H1 (cell line): Measurements from ENCODE around the gene MAFG. TPM values are rescaled to one million over a fixed set of nuclear protein-coding genes. Genes with fewer than 3 reads are reported as not detected.

Source experiments
- CTCF ChIA-PET: fragments of 300-600 bp; sonication (Branson Sonifier 250); formaldehyde crosslinking; loops from one replicate; lab custom pipeline; 2021; ENCODE audit not compliant: partially characterized antibody; lab: Charles Lee
- POLR2A ChIA-PET: fragments of 300-600 bp; sonication (Branson Sonifier 250); formaldehyde crosslinking; loops from one replicate; lab custom pipeline; 2021; ENCODE audit warnings: inconsistent platforms; ENCODE audit not compliant: partially characterized antibody; lab: Charles Lee
- DNase-seq, 2 experiments: peaks; one replicate each; pipeline versions ENCODE4 v3.0.0 to v3.0.0-alpha.2; 2010 to 2022; ENCODE audit warnings: low spot score in 2 of 2, low read depth in 1 of 2, mixed read lengths in 1 of 2
- FAIRE-seq: peaks from 2 replicates; lab custom pipeline; 2011; peaks lifted over from hg19 to GRCh38; lab: Jason Lieb, UNC
- H2AFZ ChIP-seq: 2 replicates; pipeline ENCODE4 v1.8.1; 2012; ENCODE audit warnings: low read length, inconsistent platforms
- H2AK5ac ChIP-seq: 2 replicates; pipeline ENCODE4 v1.6.1; 2013; ENCODE audit warnings: low read depth, low read length
- H2BK120ac ChIP-seq: replicated peaks from 2 replicates; pipeline ENCODE3; 2013; ENCODE audit warnings: low read depth, low read length, inconsistent platforms
- H2BK12ac ChIP-seq: 2 replicates; pipeline ENCODE4 v1.6.1; 2013; ENCODE audit warnings: low read depth, low read length
- H2BK15ac ChIP-seq: 2 replicates; pipeline ENCODE4 v1.6.1; 2013; ENCODE audit warnings: low read length
- H2BK20ac ChIP-seq: 2 replicates; pipeline ENCODE4 v1.6.1; 2013; ENCODE audit warnings: low read length
- H2BK5ac ChIP-seq: 2 replicates; pipeline ENCODE4 v1.6.1; 2013; ENCODE audit warnings: low read depth, low read length
- H3K14ac ChIP-seq: 2 replicates; pipeline ENCODE4 v1.6.1; 2013; ENCODE audit warnings: inconsistent platforms; ENCODE audit not compliant: insufficient read length
- H3K18ac ChIP-seq: 2 replicates; pipeline ENCODE4 v1.6.1; 2013; ENCODE audit warnings: low read length; ENCODE audit errors: extremely low read depth
- H3K23ac ChIP-seq: 2 replicates; pipeline ENCODE4 v1.6.1; 2013; ENCODE audit warnings: inconsistent platforms; ENCODE audit not compliant: insufficient read length
- H3K23me2 ChIP-seq: 2 replicates; pipeline ENCODE4 v1.6.1; 2013; ENCODE audit warnings: low read depth, low read length
- H3K27ac ChIP-seq: 2 replicates; pipeline ENCODE4 v1.6.1; 2011; ENCODE audit warnings: low read depth, low read length, inconsistent platforms
- H3K27me3 ChIP-seq, 4 experiments: replicated peaks in 1 of 4; 1 replicate in 1 of 4; 2 replicates in 3 of 4; pipeline versions ENCODE4 v1.6.1 to v1.8.1; 2011 to 2013; ENCODE audit warnings: low read length in 3 of 4, mild to moderate bottlenecking in 3 of 4, inconsistent platforms in 2 of 4, mixed read lengths in 2 of 4, moderate library complexity in 1 of 4; ENCODE audit not compliant: control insufficient read depth in 3 of 4, insufficient read depth in 3 of 4; ENCODE audit errors: extremely low read depth in 1 of 4
- H3K36me3 ChIP-seq, 4 experiments: 2 replicates each; pipeline versions ENCODE4 v1.6.1 to v1.8.1; 2011 to 2013; ENCODE audit warnings: mild to moderate bottlenecking in 4 of 4, low read length in 3 of 4, moderate library complexity in 2 of 4, control low read depth in 1 of 4, inconsistent platforms in 1 of 4; ENCODE audit not compliant: insufficient read depth in 4 of 4, control insufficient read depth in 2 of 4
- H3K4ac ChIP-seq: replicated peaks from 2 replicates; pipeline ENCODE3; 2013; ENCODE audit warnings: low read length, low read depth, mixed read lengths, inconsistent platforms; ENCODE audit not compliant: insufficient read length
- H3K4me1 ChIP-seq, 4 experiments: replicated peaks in 1 of 4; 1 replicate in 1 of 4; 2 replicates in 3 of 4; pipeline versions ENCODE4 v1.6.1 to v1.8.1; 2011 to 2013; ENCODE audit warnings: low read length in 3 of 4, inconsistent platforms in 2 of 4, mixed read lengths in 1 of 4; ENCODE audit not compliant: insufficient read depth in 4 of 4, control insufficient read depth in 3 of 4
- H3K4me2 ChIP-seq, 2 experiments: 2 replicates each; pipeline versions ENCODE4 v1.6.1 to v1.8.1; 2011 to 2013; ENCODE audit warnings: low read depth in 2 of 2, low read length in 2 of 2, control low read depth in 1 of 2, inconsistent platforms in 1 of 2, mild to moderate bottlenecking in 1 of 2; ENCODE audit not compliant: insufficient read depth in 1 of 2
- H3K4me3 ChIP-seq, 4 experiments: fragments of 200-600, 300-600 bp in 1 of 4; sonication (generic), shearing (Covaris generic), sonication (Bioruptor Twin) in 1 of 4; 2 replicates each; pipeline versions ENCODE4 v1.5.1 to v1.8.1; 2011 to 2016; ENCODE audit warnings: low read length in 4 of 4, low read depth in 3 of 4, control low read depth in 2 of 4, inconsistent platforms in 2 of 4, mild to moderate bottlenecking in 2 of 4, mixed read lengths in 1 of 4, moderate library complexity in 1 of 4; ENCODE audit not compliant: insufficient read depth in 2 of 4; ENCODE audit errors: extremely low read depth in 1 of 4
- H3K56ac ChIP-seq: replicated peaks from 2 replicates; pipeline ENCODE3; 2013; ENCODE audit warnings: low read depth, mild to moderate bottlenecking, mixed read lengths, low read length, inconsistent platforms; ENCODE audit not compliant: insufficient read length
- H3K79me1 ChIP-seq: 2 replicates; pipeline ENCODE4 v1.6.1; 2013; ENCODE audit warnings: low read depth, low read length, control low read depth
- H3K79me2 ChIP-seq, 2 experiments: 2 replicates each; pipeline versions ENCODE4 v1.6.1 to v1.8.1; 2012 to 2013; ENCODE audit warnings: low read length in 2 of 2, mild to moderate bottlenecking in 2 of 2, inconsistent platforms in 1 of 2; ENCODE audit not compliant: insufficient read depth in 2 of 2, control insufficient read depth in 1 of 2
- H3K9ac ChIP-seq, 4 experiments: replicated peaks in 1 of 4; 1 replicate in 1 of 4; 2 replicates in 3 of 4; pipeline versions ENCODE4 v1.6.1 to v1.8.1; 2011 to 2013; ENCODE audit warnings: low read depth in 3 of 4, low read length in 3 of 4, control low read depth in 2 of 4, mild to moderate bottlenecking in 2 of 4, moderate library complexity in 2 of 4, inconsistent platforms in 1 of 4; ENCODE audit errors: extremely low read depth in 1 of 4
- H3K9me3 ChIP-seq, 2 experiments: 2 replicates each; pipeline versions ENCODE4 v1.6.1 to v1.8.1; 2012 to 2013; ENCODE audit warnings: mild to moderate bottlenecking in 2 of 2, moderate library complexity in 2 of 2, control low read depth in 1 of 2, inconsistent platforms in 1 of 2, low read depth in 1 of 2, low read length in 1 of 2, mixed read lengths in 1 of 2; ENCODE audit not compliant: insufficient read depth in 2 of 2
- H4K20me1 ChIP-seq, 2 experiments: replicated peaks in 1 of 2; 2 replicates each; pipeline versions ENCODE3 to v1.8.1; 2011 to 2013; ENCODE audit warnings: inconsistent platforms in 2 of 2, low read length in 2 of 2, mild to moderate bottlenecking in 1 of 2; ENCODE audit not compliant: insufficient read depth in 2 of 2, control insufficient read depth in 1 of 2
- H4K5ac ChIP-seq: 2 replicates; pipeline ENCODE4 v1.6.1; 2013; ENCODE audit warnings: low read length, low read depth, mixed read lengths, inconsistent platforms; ENCODE audit not compliant: insufficient read length
- H4K8ac ChIP-seq: 2 replicates; pipeline ENCODE4 v1.8.0; 2013; ENCODE audit warnings: mild to moderate bottlenecking, moderate library complexity, low read length, inconsistent platforms; ENCODE audit not compliant: insufficient read depth; ENCODE audit errors: extremely low read depth
- H4K91ac ChIP-seq: replicated peaks from 2 replicates; pipeline ENCODE3; 2013; ENCODE audit warnings: low read length, mixed read lengths, inconsistent platforms; ENCODE audit not compliant: insufficient read length
- E2F6 ChIP-seq: IDR thresholded peaks from 2 replicates; pipeline ENCODE4 v1.6.1; 2012; ENCODE audit warnings: inconsistent platforms
- WGBS, 2 experiments: shearing (Covaris generic) in 1 of 2; methylation state at CpG; one replicate each; pipeline versions ENCODE4 v1.1.6 to v1.1.7; 2013 to 2015; ENCODE audit warnings: low lambda C conversion rate in 2 of 2, mixed read lengths in 2 of 2, inconsistent platforms in 1 of 2, low coverage in 1 of 2, missing lambda C conversion rate in 1 of 2; ENCODE audit not compliant: insufficient replicate concordance in 2 of 2, insufficient coverage in 1 of 2, insufficient read length in 1 of 2; ENCODE audit errors: extremely low coverage in 1 of 2, missing lambda C conversion rate in 1 of 2; 5-methylcytosine and 5-hydroxymethylcytosine counted together
- polyA plus RNA-seq, 7 experiments: library from polyadenylated mRNA; depleted of rRNA in 3 of 7; stranded (reverse) in 5 of 7; unstranded in 2 of 7; fragments of >200 nt in 5 of 7; fragments of 200-250 nt in 2 of 7; gene quantifications; 1 replicate in 5 of 7; 2 replicates in 1 of 7; 4 replicates in 1 of 7; pipeline versions ENCODE4 v1.2.1 to v1.2.3, GENCODE V29; 2011 to 2013; ENCODE audit warnings: missing spikeins in 2 of 7, mixed read lengths in 2 of 7
- total RNA-seq: library from RNA; stranded (reverse); fragmentation: NEBNext Ultra II Directional; extraction: Animal tissue kit (Norgen Biotek cat#: 25700); gene quantifications from 2 replicates; pipeline ENCODE4 v1.2.1, GENCODE V29; 2021

MAFG gene
- total and polyA plus RNA-seq, 2 of the 8 experiments (the other 6 are each of a cell fraction or from before 2014, with no cell fraction given): 25.5 to 26.9 TPM

- Histone ChIP-seq H2AK5ac (no peak overlapping the region), H3K9ac (no peak overlapping the region), H3K4me1 (peaks cover 0 to 6% (median 1%) of the 10 kb centered on the region in 4 experiments; a peak in 3 of 7 replicates), H2BK5ac (no peak overlapping the region), H3K4ac (no peak overlapping the region), H3K23me2 (peaks cover 4% of the 10 kb centered on the region; the same call in 1 of the 2 replicates), H3K79me1 (no peaks in the 10 kb centered on the region), H4K5ac (no peak overlapping the region), H3K18ac (no peak overlapping the region), H4K91ac (no peak overlapping the region), H3K36me3 (peaks cover 0 to 13% (median 0%) of the 10 kb centered on the region in 4 experiments; a peak in 1 of 8 replicates), H2BK15ac (no peak overlapping the region), H3K23ac (no peak overlapping the region), H3K4me3 (no peak overlapping the region), H2BK20ac (no peak overlapping the region), H2BK120ac (no peak overlapping the region), H3K14ac (no peak overlapping the region), H4K8ac (no peak overlapping the region; the same call in none of the 2 replicates), H2BK12ac (no peak overlapping the region), H2AFZ (no peak overlapping the region), H3K4me2 (no peak overlapping the region), H3K9me3 (no peaks in the 10 kb centered on the region), H3K27me3 (peaks cover 33 to 49% (median 33%) of the 10 kb centered on the region in 4 experiments), H4K20me1 (no peaks in the 10 kb centered on the region), H3K79me2 (no peaks in the 10 kb centered on the region), H3K56ac (no peak overlapping the region), H3K27ac (no peak overlapping the region)
- FAIRE-seq (no peak), DNase-seq (no peak)
- ChIA-PET CTCF (interaction anchor here (0.7 to 1.6 kb wide), 6 partner anchors 18 to 86 kb away, joined by 3 to 7 read pairs (median 4); partner anchors contain the start of gene PYCR1), POLR2A (interaction anchor here (0.6 to 2.8 kb wide), 6 partner anchors 11 to 90 kb away, joined by 3 to 10 read pairs (median 3); partner anchors contain the start of gene PYCR1)
- WGBS, 2 experiments: 84% methylated on average over 13 of the region's 13 CpGs; no CpG with 5 or more reads in 1 of the 2 experiments
- TF ChIP-seq E2F6: no peak
Measured at GRCh38 chr17:81955756-81956544, 28.4 kb upstream of the MAFG start.
